GM20000 (cell line): ENCODE results near the gene TREML1.
A peak's percentile ranks its signal among the peaks of the same experiment; 100 is the strongest.
"Not testable (repeated sequence)": the region's sequence is repeated elsewhere in the genome, so short reads cannot be mapped to it uniquely, and the experiment has no call there.

ENCODE experiments used
- DNase-seq: peaks from one replicate; pipeline ENCODE4 v3.0.0; 2012; ENCODE audit warnings: low spot score
- TF ChIP-seq, protein P1 (sequence below): IDR thresholded peaks from 2 replicates; pipeline ENCODE4 v1.5.1; 2012; ENCODE audit warnings: mild to moderate bottlenecking, control low read depth; ENCODE audit errors: extremely low read depth, missing control alignments

The TREML1 gene

DNA sequence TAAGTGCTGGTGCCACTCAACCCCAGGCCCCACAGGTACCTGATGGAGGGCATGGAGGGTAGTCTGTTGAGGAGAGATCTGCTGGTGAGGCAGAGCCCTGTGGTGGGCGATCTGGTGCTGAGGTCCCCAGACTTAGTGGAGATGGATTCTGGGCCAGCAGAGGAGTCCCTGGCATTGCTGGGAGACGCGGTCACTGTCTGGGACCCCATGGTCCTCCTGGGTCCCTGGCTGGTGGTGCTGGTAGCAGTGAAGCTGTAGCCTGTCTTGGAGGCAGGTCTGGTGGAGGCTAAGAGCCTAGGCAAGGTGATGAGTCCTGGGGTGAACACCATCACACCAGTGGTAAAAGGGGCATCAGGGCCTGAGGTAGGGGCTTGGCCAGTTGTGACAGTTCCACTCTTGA, 40.2 kb upstream of the TREML1 start:
- no peak for DNase-seq
- TF ChIP-seq, protein P1, sequence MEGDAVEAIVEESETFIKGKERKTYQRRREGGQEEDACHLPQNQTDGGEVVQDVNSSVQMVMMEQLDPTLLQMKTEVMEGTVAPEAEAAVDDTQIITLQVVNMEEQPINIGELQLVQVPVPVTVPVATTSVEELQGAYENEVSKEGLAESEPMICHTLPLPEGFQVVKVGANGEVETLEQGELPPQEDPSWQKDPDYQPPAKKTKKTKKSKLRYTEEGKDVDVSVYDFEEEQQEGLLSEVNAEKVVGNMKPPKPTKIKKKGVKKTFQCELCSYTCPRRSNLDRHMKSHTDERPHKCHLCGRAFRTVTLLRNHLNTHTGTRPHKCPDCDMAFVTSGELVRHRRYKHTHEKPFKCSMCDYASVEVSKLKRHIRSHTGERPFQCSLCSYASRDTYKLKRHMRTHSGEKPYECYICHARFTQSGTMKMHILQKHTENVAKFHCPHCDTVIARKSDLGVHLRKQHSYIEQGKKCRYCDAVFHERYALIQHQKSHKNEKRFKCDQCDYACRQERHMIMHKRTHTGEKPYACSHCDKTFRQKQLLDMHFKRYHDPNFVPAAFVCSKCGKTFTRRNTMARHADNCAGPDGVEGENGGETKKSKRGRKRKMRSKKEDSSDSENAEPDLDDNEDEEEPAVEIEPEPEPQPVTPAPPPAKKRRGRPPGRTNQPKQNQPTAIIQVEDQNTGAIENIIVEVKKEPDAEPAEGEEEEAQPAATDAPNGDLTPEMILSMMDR: no peak

DNA sequence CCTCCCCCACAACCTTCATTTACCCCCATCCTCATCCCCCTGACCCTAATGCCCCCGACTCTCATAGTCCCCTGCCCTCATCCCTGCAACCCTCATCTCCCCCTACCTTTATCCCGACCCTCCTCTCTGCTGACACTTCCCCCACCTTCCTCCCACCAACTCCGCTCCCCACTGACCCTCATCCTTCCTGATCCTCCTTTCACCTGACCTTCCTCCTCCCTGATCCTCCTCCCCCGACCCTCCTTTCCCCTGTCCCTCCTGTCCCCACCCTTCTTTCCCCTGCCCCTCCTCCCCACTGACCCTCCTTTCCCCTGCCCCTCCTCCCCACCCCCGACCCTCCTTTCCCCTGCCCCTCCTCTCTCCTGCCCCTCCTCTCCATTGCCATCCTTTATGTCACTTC, 39.7 kb upstream of the TREML1 start:
- DNase-seq: no peak
- TF ChIP-seq, protein P1: no peak

DNA sequence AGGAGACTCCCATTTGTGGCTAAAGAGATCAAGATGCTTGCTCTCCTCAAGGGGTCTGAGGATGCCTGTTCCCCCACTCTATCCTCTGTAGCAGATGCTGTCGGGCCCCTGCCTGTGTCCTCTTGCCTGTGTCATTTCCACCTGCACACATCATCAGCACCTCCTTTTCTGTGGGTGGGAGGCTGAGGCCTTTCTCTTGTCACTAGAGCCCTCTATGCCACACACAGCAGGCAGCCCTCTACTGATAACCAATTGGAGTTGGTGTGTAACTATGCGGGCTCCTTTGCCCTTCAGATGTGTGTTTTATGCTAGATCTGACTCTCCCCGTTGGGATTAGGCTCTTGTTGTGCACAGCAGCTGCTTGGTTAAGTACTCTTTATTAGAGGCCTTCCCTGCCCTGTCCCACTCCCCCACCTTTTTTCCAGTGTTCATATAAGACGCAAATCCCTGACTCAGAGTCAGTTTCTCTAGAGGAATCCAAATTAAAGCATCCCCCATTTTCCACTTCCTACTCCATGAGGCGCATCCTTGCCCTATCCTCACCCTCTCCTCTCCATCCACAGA, 39.1 kb upstream of the TREML1 start:
- no peak for DNase-seq
- TF ChIP-seq, protein P1: no peak

DNA sequence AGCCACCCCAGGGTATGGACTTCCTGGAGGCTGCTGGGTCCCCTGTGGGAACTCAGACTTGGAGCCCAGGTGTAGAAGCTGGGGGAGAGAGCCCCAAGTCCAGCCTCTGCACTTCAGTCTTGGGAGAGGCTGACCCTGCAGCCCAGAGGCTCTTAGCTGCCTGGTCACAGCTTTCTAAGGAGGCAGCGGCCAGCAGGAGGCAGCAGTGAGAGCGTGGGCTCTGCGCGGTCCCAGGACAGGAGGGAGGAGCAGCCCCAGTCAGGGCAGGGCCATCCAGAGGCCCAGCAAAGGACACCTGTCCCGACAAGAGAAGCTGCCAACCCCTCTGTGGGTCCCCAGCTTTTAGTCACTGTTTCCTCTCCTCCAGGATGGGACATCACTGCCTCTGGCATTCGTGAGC, 37.4 kb upstream of the TREML1 start:
- DNase-seq: peak; percentile 44

DNA sequence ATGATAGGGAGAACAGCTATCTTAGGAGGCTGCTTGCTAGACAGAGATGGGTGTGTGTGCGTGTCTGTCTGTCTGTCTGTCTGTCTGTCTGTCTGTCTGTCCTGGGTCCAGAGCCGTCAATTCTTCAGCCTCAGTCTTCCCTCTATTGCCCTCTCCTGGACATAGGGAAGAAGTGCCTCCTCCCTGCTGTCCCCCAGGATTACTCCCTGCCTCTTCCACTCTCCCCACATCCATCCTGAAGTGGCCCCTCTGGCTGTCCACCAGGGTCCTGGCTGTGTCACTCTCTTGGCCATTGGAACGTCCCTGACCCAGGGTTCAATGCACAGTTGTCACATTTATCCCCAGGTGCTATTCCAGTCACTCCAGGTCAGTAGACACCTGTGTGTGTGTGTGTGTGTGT, 36.6 kb upstream of the TREML1 start:
- TF ChIP-seq, protein P1: no peak
- no peak for DNase-seq

More for the DNA sequence above, 37.4 kb upstream of the TREML1 start:
- TF ChIP-seq, protein P1: peak; percentile 54

DNA sequence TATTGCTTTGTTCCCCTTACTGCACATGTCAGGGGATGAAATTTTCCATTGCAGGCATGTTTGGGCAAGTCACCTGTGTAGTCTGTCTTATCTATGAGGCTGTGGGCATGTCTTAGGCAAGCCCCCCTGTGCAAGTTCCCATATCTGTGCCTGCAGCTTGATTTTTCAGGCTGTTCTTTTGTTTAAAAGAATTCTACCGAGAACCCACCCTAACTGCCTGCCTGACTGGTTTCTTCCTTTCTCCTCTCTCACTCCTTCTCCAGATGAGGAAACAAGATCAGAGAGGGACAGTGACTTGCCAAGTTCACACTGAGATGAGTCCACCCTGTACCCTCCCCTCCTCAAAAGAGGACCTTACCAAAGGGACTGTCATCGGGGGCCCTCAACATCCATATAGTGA, 35.8 kb upstream of the TREML1 start:
- no peak for DNase-seq
- TF ChIP-seq, protein P1: no peak

DNA sequence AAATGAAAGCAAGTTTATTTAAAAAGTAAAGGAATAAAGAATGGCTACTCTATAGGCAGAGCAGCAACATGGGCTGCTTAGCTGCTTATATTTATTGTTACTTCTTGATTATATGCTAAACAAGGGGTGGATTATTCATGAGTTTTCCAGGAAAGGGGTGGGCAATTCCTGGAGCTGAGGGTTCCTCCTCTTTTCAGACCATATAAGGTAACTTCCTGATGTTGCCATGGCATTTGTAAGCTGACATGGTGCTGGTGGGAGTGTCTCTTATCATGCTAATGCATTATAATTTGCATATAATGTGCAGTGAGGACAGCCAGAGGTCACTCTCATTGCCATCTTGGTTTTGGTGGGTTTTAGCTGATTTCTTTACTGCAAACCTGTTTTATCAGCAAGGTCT, 34.9 kb upstream of the TREML1 start:
- DNase-seq: not testable (repeated sequence)
